ENCODE measurements around the gene HDAC9.

- TF ChIP-seq POLR2A (IDR thresholded peaks at IDR 0.05) (no peak), CTCF (IDR thresholded peaks at IDR 0.05) (no peak), POLR2AphosphoS5 (IDR thresholded peaks at IDR 0.05) (no peak)
Measured at GRCh38 chr7:18541181-18541870, 45.8 kb downstream of the HDAC9 start.
